SK-N-SH (cell line): ENCODE data around the gene SMYD1. TPM values are rescaled to one million over a fixed set of nuclear protein-coding genes. Genes with fewer than 3 reads are reported as not detected.

Source experiments
- CTCF ChIA-PET: fragments of 300-600, 350-600 bp; formaldehyde crosslinking; extraction: SDS; loops from one replicate; lab custom pipeline; 2021; lab: Yijun Ruan, JAX
- POLR2A ChIA-PET: fragments of 350-600 bp; sonication (Branson Sonifier 250); formaldehyde crosslinking; extraction: SDS; loops from one replicate; lab custom pipeline; 2020; ENCODE audit warnings: antibody characterized with exemption, inconsistent platforms; lab: Yijun Ruan, JAX
- DNase-seq: peaks from one replicate; pipeline ENCODE4 v3.0.0; 2012
- H2AFZ ChIP-seq: fragments of 200-600 bp; sonication (generic); 2 replicates; pipeline ENCODE4 v1.8.1; 2016; ENCODE audit warnings: antibody characterized with exemption, mild to moderate bottlenecking, low read depth
- H3F3A ChIP-seq: fragments of 200-600 bp; sonication (generic); replicated peaks from 2 replicates; pipeline ENCODE3; 2016; ENCODE audit warnings: antibody characterized with exemption, mild to moderate bottlenecking; ENCODE audit not compliant: insufficient read depth
- H3K27ac ChIP-seq, 2 experiments: fragments of 200-500 bp in 1 of 2; fragments of 200-600 bp in 1 of 2; sonication (Bioruptor generic) in 1 of 2; sonication (generic), shearing (Covaris generic) in 1 of 2; 2 replicates each; pipeline versions ENCODE4 v1.5.1 to v1.6.1; 2014 to 2016; ENCODE audit warnings: low read depth in 2 of 2, inconsistent platforms in 1 of 2, low read length in 1 of 2, mild to moderate bottlenecking in 1 of 2, mixed read lengths in 1 of 2
- H3K27me3 ChIP-seq: fragments of 200-600 bp; sonication (generic), shearing (Covaris generic); 2 replicates; pipeline ENCODE4 v1.6.1; 2016; ENCODE audit warnings: mixed run types; ENCODE audit not compliant: insufficient read depth
- H3K36me3 ChIP-seq, 2 experiments: fragments of 200-500 bp in 1 of 2; fragments of 200-600 bp in 1 of 2; sonication (Bioruptor generic) in 1 of 2; sonication (generic) in 1 of 2; replicated peaks in 1 of 2; 2 replicates each; pipeline versions ENCODE3 to v1.5.1; 2014 to 2016; ENCODE audit warnings: low read length in 1 of 2, mild to moderate bottlenecking in 1 of 2; ENCODE audit not compliant: insufficient read depth in 2 of 2, control insufficient read depth in 1 of 2
- H3K4me1 ChIP-seq, 2 experiments: fragments of 200-500 bp in 1 of 2; fragments of 200-600 bp in 1 of 2; sonication (Bioruptor generic) in 1 of 2; sonication (generic), shearing (Covaris generic) in 1 of 2; 2 replicates each; pipeline versions ENCODE4 v1.5.1 to v1.6.1; 2014 to 2016; ENCODE audit warnings: low read depth in 1 of 2, low read length in 1 of 2, mixed run types in 1 of 2; ENCODE audit not compliant: insufficient read depth in 2 of 2, control insufficient read depth in 1 of 2
- H3K4me2 ChIP-seq: fragments of 200-600 bp; sonication (generic), shearing (Covaris generic); 2 replicates; pipeline ENCODE4 v1.6.1; 2017; ENCODE audit warnings: mixed run types
- H3K4me3 ChIP-seq, 2 experiments: fragments of 200-500 bp in 1 of 2; fragments of 200-600 bp in 1 of 2; sonication (Bioruptor generic) in 1 of 2; sonication (generic), shearing (Covaris generic) in 1 of 2; 2 replicates each; pipeline versions ENCODE4 v1.5.1 to v1.8.1; 2014 to 2016; ENCODE audit warnings: low read depth in 2 of 2, inconsistent platforms in 1 of 2, low read length in 1 of 2, mild to moderate bottlenecking in 1 of 2, mixed read lengths in 1 of 2, moderate library complexity in 1 of 2
- H3K79me2 ChIP-seq: fragments of 200-600 bp; sonication (generic); 2 replicates; pipeline ENCODE4 v1.8.1; 2017; ENCODE audit warnings: mild to moderate bottlenecking; ENCODE audit not compliant: insufficient read depth
- H3K9ac ChIP-seq: fragments of 200-600 bp; sonication (generic); 2 replicates; pipeline ENCODE4 v1.6.1; 2017; ENCODE audit warnings: mixed run types
- H3K9me2 ChIP-seq: fragments of 200-600 bp; sonication (generic); 2 replicates; pipeline ENCODE4 v1.6.1; 2017; ENCODE audit warnings: mixed run types
- H3K9me3 ChIP-seq: fragments of 200-600 bp; sonication (generic); 2 replicates; pipeline ENCODE4 v1.6.1; 2017; ENCODE audit warnings: mixed run types, mild to moderate bottlenecking, moderate library complexity
- H4K20me1 ChIP-seq: fragments of 200-600 bp; sonication (generic); 2 replicates; pipeline ENCODE4 v1.6.1; 2017; ENCODE audit warnings: mild to moderate bottlenecking, mixed run types; ENCODE audit not compliant: insufficient read depth
- CHD2 ChIP-seq: fragments of 150-350 bp; IDR thresholded peaks from 2 replicates; pipeline ENCODE4 v1.6.1; 2018; ENCODE audit warnings: low read length; ENCODE audit not compliant: partially characterized antibody
- ELF1 ChIP-seq: IDR thresholded peaks from 2 replicates; pipeline ENCODE4 v1.4.0; 2012
- EP300 ChIP-seq, 2 experiments: IDR thresholded peaks; 2 replicates each; pipeline versions ENCODE4 v1.4.0 to v1.6.1; 2012; ENCODE audit warnings: borderline replicate concordance in 1 of 2, low read depth in 1 of 2, low read length in 1 of 2
- EZH2phosphoT487 ChIP-seq: fragments of 200-600 bp; sonication (generic); IDR thresholded peaks from 2 replicates; pipeline ENCODE4 v1.6.1; 2017; ENCODE audit warnings: low read depth, mixed run types, mild to moderate bottlenecking, antibody characterized with exemption, moderate library complexity, borderline replicate concordance
- FOXM1 ChIP-seq: IDR thresholded peaks from 2 replicates; pipeline ENCODE4 v1.4.0; 2012; ENCODE audit warnings: low read depth, mild to moderate bottlenecking
- GABPA ChIP-seq: IDR thresholded peaks from 2 replicates; pipeline ENCODE4 v1.4.0; 2012; ENCODE audit warnings: low read depth, mild to moderate bottlenecking
- GATA2 ChIP-seq: sonication (generic); formaldehyde crosslinking; IDR thresholded peaks from 2 replicates; pipeline ENCODE4 v1.5.0; 2020; ENCODE audit warnings: mild to moderate bottlenecking, missing genetic modification reagents
- JUND ChIP-seq: IDR thresholded peaks from 2 replicates; pipeline ENCODE4 v1.4.0; 2012
- MEF2A ChIP-seq: IDR thresholded peaks from 2 replicates; pipeline ENCODE4 v1.4.0; 2012; ENCODE audit warnings: low read depth, borderline replicate concordance
- POLR2AphosphoS5 ChIP-seq: IDR thresholded peaks from 2 replicates; pipeline ENCODE4 v1.6.1; 2012; ENCODE audit warnings: low read depth, low read length
- RAD21 ChIP-seq: IDR thresholded peaks from 2 replicates; pipeline ENCODE4 v1.6.1; 2012; ENCODE audit warnings: mild to moderate bottlenecking, low read length
- RFX5 ChIP-seq: IDR thresholded peaks from 2 replicates; pipeline ENCODE4 v1.6.1; 2012; ENCODE audit warnings: mild to moderate bottlenecking, improper control_type of control experiment, low read length
- RXRA ChIP-seq: IDR thresholded peaks from 2 replicates; pipeline ENCODE4 v1.4.0; 2012; ENCODE audit warnings: low read depth, mild to moderate bottlenecking, borderline replicate concordance
- SIN3A ChIP-seq: IDR thresholded peaks from 2 replicates; pipeline ENCODE4 v1.6.1; 2012; ENCODE audit warnings: low read depth, mild to moderate bottlenecking, low read length, moderate library complexity, borderline replicate concordance
- SMC3 ChIP-seq: IDR thresholded peaks from 2 replicates; pipeline ENCODE4 v1.6.1; 2012; ENCODE audit warnings: low read depth, low read length, improper control_type of control experiment
- TEAD4 ChIP-seq: IDR thresholded peaks from 2 replicates; pipeline ENCODE4 v1.4.0; 2012; ENCODE audit warnings: mild to moderate bottlenecking, borderline replicate concordance; ENCODE audit not compliant: insufficient read depth
- WGBS: methylation state at CpG from one replicate; pipeline ENCODE4 v1.1.6; 2017; ENCODE audit warnings: low lambda C conversion rate; 5-methylcytosine and 5-hydroxymethylcytosine counted together
- polyA plus RNA-seq, 3 experiments: library from polyadenylated mRNA; depleted of rRNA; stranded (reverse); fragments of >200 nt; gene quantifications; 2 replicates each; pipeline ENCODE4 v1.2.3, GENCODE V29; 2012
- TF ChIP-seq, protein P1 (sequence below): IDR thresholded peaks from 2 replicates; pipeline ENCODE4 v1.4.0; 2012; ENCODE audit warnings: low read depth, borderline replicate concordance
- TF ChIP-seq, protein P2 (sequence below): fragments of 150-350 bp; IDR thresholded peaks from 2 replicates; pipeline ENCODE4 v1.6.1; 2017; ENCODE audit warnings: antibody characterized with exemption, low read length, low read depth, borderline replicate concordance
- TF ChIP-seq, protein P3 (sequence below): IDR thresholded peaks from 2 replicates; pipeline ENCODE4; 2012

SMYD1 gene
- polyA plus RNA-seq, 1 of the 3 experiments (the other 2 are of a cell fraction) = not detected

DNA sequence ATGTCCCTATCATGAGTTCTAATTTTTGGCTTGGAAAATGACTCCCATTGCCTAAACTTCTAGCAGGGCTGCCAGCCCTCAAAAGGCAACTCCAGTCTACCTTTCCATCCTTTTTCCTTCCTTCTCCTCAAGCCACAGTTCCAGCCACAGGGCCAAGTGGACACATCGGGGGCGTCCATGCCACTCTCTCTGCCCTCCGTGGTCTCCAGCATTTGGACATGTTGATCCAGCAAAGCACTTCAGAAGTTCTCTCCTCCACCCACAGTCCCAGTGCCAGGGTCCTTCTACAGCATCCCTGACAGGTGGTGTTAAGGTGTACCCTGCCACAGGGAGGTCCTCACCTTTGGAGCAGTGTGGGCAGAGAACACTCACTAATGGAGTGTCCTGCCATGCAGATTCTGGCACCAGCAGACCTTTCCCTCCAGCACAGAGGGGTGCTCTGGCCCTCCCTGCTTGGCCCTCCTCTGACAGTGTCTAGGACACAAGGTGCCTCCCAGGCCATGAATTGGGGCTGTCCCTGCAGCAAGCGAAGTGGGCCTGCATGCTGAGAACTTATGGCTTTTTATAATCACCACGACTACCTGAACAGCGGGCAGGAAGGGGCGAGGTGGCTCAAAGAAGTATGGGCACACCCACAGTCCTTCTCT lies 61.8 kb downstream of the SMYD1 start:
- H3F3A ChIP-seq = no peaks in the 10 kb centered on the region
- no peak overlapping the region for H3K4me2 ChIP-seq
- H2AFZ ChIP-seq = no peak overlapping the region
- H3K9me2 ChIP-seq = no peaks in the 10 kb centered on the region
- WGBS = 53% methylated on average over 7 of the region's 7 CpGs
- H3K9me3 ChIP-seq = no peaks in the 10 kb centered on the region
- no peaks in the 10 kb centered on the region for H3K79me2 ChIP-seq
- ChIA-PET POLR2A (no interaction called here), CTCF (interaction anchor here (1.9 kb wide), 1 partner anchor 69 kb away, joined by 8 read pairs; no protein-coding TSS in a partner anchor)
- no peak overlapping the region for H3K27ac ChIP-seq
- H3K9ac ChIP-seq = no peak overlapping the region
- no peak for DNase-seq
- H4K20me1 ChIP-seq = no peaks in the 10 kb centered on the region
- H3K36me3 ChIP-seq = no peaks in the 10 kb centered on the region
- TF ChIP-seq RFX5 (no peak), FOXM1 (no peak), RXRA (no peak), JUND (no peak), CHD2 (no peak), SMC3 (no peak), RAD21 (no peak), MEF2A (no peak), EP300 (IDR thresholded peaks at IDR 0.05; ENCODE audit: borderline replicate concordance in 1 of 2, low read depth in 1 of 2, low read length in 1 of 2) (no peak), GABPA (no peak), EZH2phosphoT487 (no peak), GATA2 (no peak), SIN3A (no peak), POLR2AphosphoS5 (no peak), ELF1 (no peak), TEAD4 (no peak)
- TF ChIP-seq, protein P1, sequence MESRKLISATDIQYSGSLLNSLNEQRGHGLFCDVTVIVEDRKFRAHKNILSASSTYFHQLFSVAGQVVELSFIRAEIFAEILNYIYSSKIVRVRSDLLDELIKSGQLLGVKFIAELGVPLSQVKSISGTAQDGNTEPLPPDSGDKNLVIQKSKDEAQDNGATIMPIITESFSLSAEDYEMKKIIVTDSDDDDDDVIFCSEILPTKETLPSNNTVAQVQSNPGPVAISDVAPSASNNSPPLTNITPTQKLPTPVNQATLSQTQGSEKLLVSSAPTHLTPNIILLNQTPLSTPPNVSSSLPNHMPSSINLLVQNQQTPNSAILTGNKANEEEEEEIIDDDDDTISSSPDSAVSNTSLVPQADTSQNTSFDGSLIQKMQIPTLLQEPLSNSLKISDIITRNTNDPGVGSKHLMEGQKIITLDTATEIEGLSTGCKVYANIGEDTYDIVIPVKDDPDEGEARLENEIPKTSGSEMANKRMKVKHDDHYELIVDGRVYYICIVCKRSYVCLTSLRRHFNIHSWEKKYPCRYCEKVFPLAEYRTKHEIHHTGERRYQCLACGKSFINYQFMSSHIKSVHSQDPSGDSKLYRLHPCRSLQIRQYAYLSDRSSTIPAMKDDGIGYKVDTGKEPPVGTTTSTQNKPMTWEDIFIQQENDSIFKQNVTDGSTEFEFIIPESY = no peak
- TF ChIP-seq, protein P2, sequence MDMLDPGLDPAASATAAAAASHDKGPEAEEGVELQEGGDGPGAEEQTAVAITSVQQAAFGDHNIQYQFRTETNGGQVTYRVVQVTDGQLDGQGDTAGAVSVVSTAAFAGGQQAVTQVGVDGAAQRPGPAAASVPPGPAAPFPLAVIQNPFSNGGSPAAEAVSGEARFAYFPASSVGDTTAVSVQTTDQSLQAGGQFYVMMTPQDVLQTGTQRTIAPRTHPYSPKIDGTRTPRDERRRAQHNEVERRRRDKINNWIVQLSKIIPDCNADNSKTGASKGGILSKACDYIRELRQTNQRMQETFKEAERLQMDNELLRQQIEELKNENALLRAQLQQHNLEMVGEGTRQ = no peak
- TF ChIP-seq, protein P3, sequence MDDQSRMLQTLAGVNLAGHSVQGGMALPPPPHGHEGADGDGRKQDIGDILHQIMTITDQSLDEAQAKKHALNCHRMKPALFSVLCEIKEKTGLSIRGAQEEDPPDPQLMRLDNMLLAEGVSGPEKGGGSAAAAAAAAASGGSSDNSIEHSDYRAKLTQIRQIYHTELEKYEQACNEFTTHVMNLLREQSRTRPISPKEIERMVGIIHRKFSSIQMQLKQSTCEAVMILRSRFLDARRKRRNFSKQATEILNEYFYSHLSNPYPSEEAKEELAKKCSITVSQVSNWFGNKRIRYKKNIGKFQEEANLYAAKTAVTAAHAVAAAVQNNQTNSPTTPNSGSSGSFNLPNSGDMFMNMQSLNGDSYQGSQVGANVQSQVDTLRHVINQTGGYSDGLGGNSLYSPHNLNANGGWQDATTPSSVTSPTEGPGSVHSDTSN = no peak
- no peak overlapping the region for H3K4me3 ChIP-seq
- H3K27me3 ChIP-seq = no peaks in the 10 kb centered on the region
- H3K4me1 ChIP-seq = no peaks in the 10 kb centered on the region
